HEK293T (cell line): ENCODE measurements around the gene NAALADL2.
"Not testable (repeated sequence)": the region's sequence is repeated elsewhere in the genome, so short reads cannot be mapped to it uniquely, and the experiment has no call there.

Experiments used
- BHLHE40 ChIP-seq: fragments of 450-650 bp; IDR thresholded peaks from 2 replicates; pipeline ENCODE4 v1.6.1; 2016; ENCODE audit warnings: mild to moderate bottlenecking, moderate library complexity, borderline replicate concordance
- ELF4 ChIP-seq: fragments of 450-650 bp; IDR thresholded peaks from 2 replicates; pipeline ENCODE4 v1.6.1; 2017; ENCODE audit warnings: antibody characterized with exemption
- HDGF ChIP-seq: fragments of 450-650 bp; IDR thresholded peaks from 2 replicates; pipeline ENCODE4 v1.6.1; 2017; ENCODE audit warnings: antibody characterized with exemption, borderline replicate concordance
- SP1 ChIP-seq: fragments of 450-650 bp; IDR thresholded peaks from 2 replicates; pipeline ENCODE4 v1.6.1; 2017
- SUZ12 ChIP-seq: fragments of 450-650 bp; IDR thresholded peaks from 2 replicates; pipeline ENCODE4 v1.6.1; 2016; ENCODE audit warnings: mild to moderate bottlenecking

DNA sequence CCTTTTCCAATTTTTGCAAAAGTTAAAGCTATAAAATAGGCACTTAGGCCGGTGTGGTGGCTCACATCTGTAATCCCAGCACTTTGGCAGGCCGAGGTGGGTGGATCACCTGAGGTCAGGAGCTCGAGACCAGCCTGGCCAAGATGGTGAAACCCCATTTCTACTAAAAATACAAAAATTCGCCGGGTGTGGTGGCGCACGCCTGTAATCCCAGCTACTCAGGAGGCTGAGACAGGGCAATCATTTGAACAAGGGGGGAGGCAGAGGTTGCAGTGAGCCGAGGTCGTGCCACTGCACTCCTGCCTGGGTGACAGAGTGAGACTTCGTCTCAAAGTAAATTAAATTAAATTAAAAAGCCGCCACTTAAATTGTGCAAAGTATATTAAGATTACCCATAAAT lies 412.3 kb downstream of the NAALADL2 start:
- TF ChIP-seq SP1, HDGF, BHLHE40, ELF4, SUZ12: not testable (repeated sequence)
